Endodermal cell (in vitro differentiated cells): ENCODE results near the gene PSMB11. TPM values are rescaled to one million over a fixed set of nuclear protein-coding genes. Genes with fewer than 3 reads are reported as not detected.

Experiments used
- DNase-seq: peaks from one replicate; pipeline ENCODE4 v3.0.0-alpha.2; 2017
- H3K27ac ChIP-seq: 2 replicates; pipeline ENCODE4 v1.5.1; 2013; ENCODE audit warnings: mild to moderate bottlenecking, low read depth, low read length, moderate library complexity
- H3K27me3 ChIP-seq: 2 replicates; pipeline ENCODE4 v1.6.1; 2013; ENCODE audit warnings: mild to moderate bottlenecking, low read length, moderate library complexity; ENCODE audit not compliant: insufficient read depth, control insufficient read depth, poor library complexity, severe bottlenecking
- H3K36me3 ChIP-seq: 2 replicates; pipeline ENCODE4 v1.7.0; 2013; ENCODE audit warnings: mild to moderate bottlenecking, low read length, moderate library complexity; ENCODE audit not compliant: control insufficient read depth, insufficient read depth
- H3K4me1 ChIP-seq: one replicate; pipeline ENCODE4 v1.7.0; 2013; ENCODE audit warnings: low read length; ENCODE audit not compliant: control insufficient read depth, insufficient read depth
- H3K4me3 ChIP-seq: 2 replicates; pipeline ENCODE4 v1.5.1; 2013; ENCODE audit warnings: mild to moderate bottlenecking, low read length, moderate library complexity
- H3K9ac ChIP-seq: 2 replicates; pipeline ENCODE4 v1.6.1; 2013; ENCODE audit warnings: mild to moderate bottlenecking, low read length, moderate library complexity; ENCODE audit not compliant: poor library complexity, severe bottlenecking; ENCODE audit errors: extremely low read depth
- H3K9me3 ChIP-seq: 2 replicates; pipeline ENCODE4 v1.6.1; 2013; ENCODE audit warnings: mild to moderate bottlenecking, low read length, moderate library complexity; ENCODE audit not compliant: control insufficient read depth
- H3K27ac Mint-ChIP-seq: 2 replicates; pipeline ENCODE4 v1.8.0; 2020; ENCODE audit warnings: mixed read lengths
- H3K27me3 Mint-ChIP-seq: 2 replicates; pipeline ENCODE4 v1.8.0; 2021; ENCODE audit warnings: mild to moderate bottlenecking, mixed read lengths; ENCODE audit not compliant: insufficient read depth
- H3K36me3 Mint-ChIP-seq: 2 replicates; pipeline ENCODE4 v1.8.0; 2020; ENCODE audit warnings: low read depth, mixed read lengths
- H3K4me1 Mint-ChIP-seq: 2 replicates; pipeline ENCODE4 v1.8.0; 2020; ENCODE audit warnings: mixed read lengths
- H3K4me3 Mint-ChIP-seq: 2 replicates; pipeline ENCODE4 v1.8.0; 2020; ENCODE audit warnings: mild to moderate bottlenecking, moderate library complexity, mixed read lengths
- H3K9me3 Mint-ChIP-seq: 2 replicates; pipeline ENCODE4 v1.8.0; 2020; ENCODE audit warnings: mild to moderate bottlenecking, mixed read lengths
- WGBS, 2 experiments: methylation state at CpG; one replicate each; pipeline versions ENCODE4 v1.1.5 to v1.1.7; 2013; ENCODE audit warnings: missing lambda C conversion rate in 2 of 2, mixed read lengths in 1 of 2; ENCODE audit not compliant: insufficient coverage in 1 of 2, insufficient read length in 1 of 2; 5-methylcytosine and 5-hydroxymethylcytosine counted together
- total RNA-seq, 2 donors: library from RNA; stranded (reverse); fragmentation: NEBNext Ultra II Directional in 1 of 2; extraction: Animal tissue kit (Norgen Biotek cat#: 25700) in 1 of 2; gene quantifications; 2 replicates in 1 of 2; 3 replicates in 1 of 2; pipeline ENCODE4 v1.2.1, GENCODE V29; 2021
- TF ChIP-seq, protein P1 (sequence below): fragments of 200-600 bp; sonication (generic); conservative IDR thresholded peaks from 2 replicates; pipeline ENCODE4 v1.5.0; 2021; ENCODE audit warnings: antibody characterized with exemption, mild to moderate bottlenecking

The PSMB11 gene
- total RNA-seq, 2 donors from 2014 or later: not detected

DNA sequence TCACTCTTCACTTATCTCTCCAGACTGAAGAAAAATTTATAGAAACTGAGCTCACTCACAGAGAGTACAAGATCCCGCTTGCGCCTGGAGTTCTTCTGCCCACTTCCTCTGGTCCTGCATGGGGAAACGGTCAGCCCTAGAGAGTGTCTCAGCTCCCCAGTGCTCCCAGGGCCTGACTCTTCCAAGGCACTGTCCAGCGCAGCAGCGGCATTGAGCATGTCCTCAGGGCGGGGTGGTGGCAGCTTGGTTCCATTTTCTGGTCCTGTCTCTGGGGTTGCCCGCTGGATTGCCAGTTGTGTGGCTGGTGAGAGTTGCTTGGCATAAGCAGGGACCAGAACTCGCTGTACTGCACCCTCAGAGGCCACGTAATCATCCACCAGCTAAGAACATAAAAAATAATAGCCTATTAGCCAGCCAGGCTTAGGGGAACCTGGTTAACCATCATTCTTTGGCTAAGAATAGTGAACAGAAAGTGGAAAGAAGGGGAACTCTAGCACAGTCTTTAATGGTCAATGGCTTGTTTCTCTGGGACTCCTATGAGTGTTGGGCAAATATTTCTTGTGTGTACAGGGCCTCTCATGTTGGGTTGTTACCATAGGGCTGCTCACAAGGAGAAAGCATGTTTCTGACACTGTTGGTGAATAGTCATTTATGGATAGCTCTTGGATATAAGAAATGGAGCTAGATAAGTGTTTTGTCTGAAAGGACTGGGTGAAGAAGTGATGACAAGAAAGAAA lies 46.0 kb upstream of the PSMB11 start:
- Histone ChIP-seq H3K4me1 (peaks cover 15% of the 10 kb centered on the region), H3K4me3 (no peak overlapping the region), H3K9ac (no peak overlapping the region), H3K27me3 (no peaks in the 10 kb centered on the region), H3K36me3 (no peaks in the 10 kb centered on the region), H3K27ac (no peak overlapping the region), H3K9me3 (no peaks in the 10 kb centered on the region)
- DNase-seq: no peak
- no peaks in the 10 kb centered on the region for H3K27me3 Mint-ChIP-seq
- H3K4me1 Mint-ChIP-seq: peaks cover 31% of the 10 kb centered on the region
- no peaks in the 10 kb centered on the region for H3K9me3 Mint-ChIP-seq
- H3K27ac Mint-ChIP-seq: no peak overlapping the region
- H3K36me3 Mint-ChIP-seq: peaks cover 3% of the 10 kb centered on the region
- 94 to 98% methylated on average over 3 to 9 of the region's 9 CpGs for WGBS, 2 experiments
- no peak overlapping the region for H3K4me3 Mint-ChIP-seq
- TF ChIP-seq, protein P1, sequence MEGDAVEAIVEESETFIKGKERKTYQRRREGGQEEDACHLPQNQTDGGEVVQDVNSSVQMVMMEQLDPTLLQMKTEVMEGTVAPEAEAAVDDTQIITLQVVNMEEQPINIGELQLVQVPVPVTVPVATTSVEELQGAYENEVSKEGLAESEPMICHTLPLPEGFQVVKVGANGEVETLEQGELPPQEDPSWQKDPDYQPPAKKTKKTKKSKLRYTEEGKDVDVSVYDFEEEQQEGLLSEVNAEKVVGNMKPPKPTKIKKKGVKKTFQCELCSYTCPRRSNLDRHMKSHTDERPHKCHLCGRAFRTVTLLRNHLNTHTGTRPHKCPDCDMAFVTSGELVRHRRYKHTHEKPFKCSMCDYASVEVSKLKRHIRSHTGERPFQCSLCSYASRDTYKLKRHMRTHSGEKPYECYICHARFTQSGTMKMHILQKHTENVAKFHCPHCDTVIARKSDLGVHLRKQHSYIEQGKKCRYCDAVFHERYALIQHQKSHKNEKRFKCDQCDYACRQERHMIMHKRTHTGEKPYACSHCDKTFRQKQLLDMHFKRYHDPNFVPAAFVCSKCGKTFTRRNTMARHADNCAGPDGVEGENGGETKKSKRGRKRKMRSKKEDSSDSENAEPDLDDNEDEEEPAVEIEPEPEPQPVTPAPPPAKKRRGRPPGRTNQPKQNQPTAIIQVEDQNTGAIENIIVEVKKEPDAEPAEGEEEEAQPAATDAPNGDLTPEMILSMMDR: no peak

DNA sequence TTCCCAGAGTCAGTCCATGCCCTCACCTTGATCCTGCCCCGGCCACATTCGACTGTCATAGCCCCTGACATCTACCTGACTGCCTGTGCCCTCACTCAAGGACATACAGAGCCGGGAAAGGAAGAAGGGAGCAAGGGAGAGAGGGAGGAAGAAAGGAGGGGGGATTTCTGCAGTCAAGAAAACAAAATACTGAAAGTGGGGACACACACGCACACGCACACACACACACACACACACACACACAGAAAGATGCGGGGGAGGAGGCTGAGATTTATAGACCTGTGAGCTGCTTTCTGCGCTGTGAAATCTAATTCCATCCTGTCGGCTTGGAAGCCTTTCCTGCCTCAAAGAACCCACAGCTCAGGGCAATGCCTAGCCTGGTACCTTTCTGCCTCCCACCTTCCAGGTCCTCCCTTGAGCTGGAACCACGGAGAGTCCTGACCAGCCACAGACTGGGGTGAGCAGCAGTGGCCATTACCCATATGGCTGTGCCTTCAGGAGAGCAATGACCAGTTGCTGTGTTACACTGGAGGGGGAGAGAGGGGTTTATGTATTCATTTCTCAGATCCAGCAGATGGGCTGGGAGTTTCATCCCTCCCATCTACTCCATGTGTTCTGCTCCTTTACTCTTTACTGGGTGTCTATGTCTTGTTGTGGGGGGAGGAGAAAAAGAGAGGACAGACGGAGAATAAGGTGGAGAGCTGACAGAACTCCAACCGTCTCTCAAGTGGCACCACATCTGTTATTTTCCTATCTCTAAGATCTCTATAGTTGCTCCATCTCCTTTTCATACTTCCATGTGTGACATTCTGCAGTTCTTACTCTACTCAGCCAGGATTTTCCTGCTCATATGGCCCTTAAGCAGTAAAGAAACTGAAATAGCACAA lies 45.0 kb upstream of the PSMB11 start:
- H3K9me3 Mint-ChIP-seq: no peaks in the 10 kb centered on the region
- no peak for DNase-seq
- peaks cover 31% of the 10 kb centered on the region for H3K4me1 Mint-ChIP-seq
- no peak overlapping the region for H3K9ac ChIP-seq
- WGBS, 2 experiments: 82 to 92% methylated on average over 6 to 11 of the region's 11 CpGs
- H3K36me3 Mint-ChIP-seq: no peaks in the 10 kb centered on the region
- no peak overlapping the region for H3K4me3 Mint-ChIP-seq
- H3K27ac ChIP-seq: no peak overlapping the region
- H3K27me3 ChIP-seq: no peaks in the 10 kb centered on the region
- H3K4me3 ChIP-seq: no peak overlapping the region
- no peak overlapping the region for H3K27ac Mint-ChIP-seq
- H3K36me3 ChIP-seq: no peaks in the 10 kb centered on the region
- TF ChIP-seq, protein P1: no peak
- no peaks in the 10 kb centered on the region for H3K27me3 Mint-ChIP-seq
- H3K4me1 ChIP-seq: peaks cover 15% of the 10 kb centered on the region
- no peaks in the 10 kb centered on the region for H3K9me3 ChIP-seq

DNA sequence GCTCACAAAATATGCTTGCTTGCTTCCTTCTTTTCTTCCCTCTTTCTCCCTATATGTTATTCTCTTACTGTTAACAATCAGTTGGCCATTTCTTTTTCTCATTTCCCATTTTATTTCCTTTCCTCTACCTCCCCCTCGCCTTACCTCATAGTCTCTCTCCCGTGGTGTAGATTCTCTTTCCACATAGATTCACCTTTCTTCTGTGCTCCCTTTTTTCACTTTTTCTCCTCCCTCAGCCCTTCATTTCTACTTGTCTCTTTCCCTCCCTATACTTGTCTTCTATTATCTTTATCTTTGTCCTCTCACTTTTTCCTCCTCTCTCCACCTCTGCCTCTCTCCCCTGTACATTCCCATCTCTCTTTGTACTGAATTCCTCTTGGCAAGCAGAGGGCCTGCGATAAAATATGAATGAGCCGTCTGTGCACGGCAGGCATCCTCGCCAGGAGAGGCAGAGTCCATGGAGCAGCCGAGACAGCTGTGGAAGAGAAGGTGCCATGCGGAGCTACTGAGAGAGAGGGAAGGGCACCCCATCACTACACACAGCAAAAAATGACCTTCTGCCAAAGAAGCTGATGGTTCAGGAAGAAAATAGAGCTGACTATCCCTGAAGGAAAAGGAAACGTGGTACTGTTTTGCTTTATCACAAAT lies 44.2 kb upstream of the PSMB11 start:
- no peaks in the 10 kb centered on the region for H3K36me3 ChIP-seq
- peaks cover 31% of the 10 kb centered on the region for H3K4me1 Mint-ChIP-seq
- 91 to 96% methylated on average over 3 to 8 of the region's 9 CpGs for WGBS, 2 experiments
- peaks cover 15% of the 10 kb centered on the region for H3K4me1 ChIP-seq
- no peak overlapping the region for H3K4me3 ChIP-seq
- H3K4me3 Mint-ChIP-seq: no peak overlapping the region
- H3K9ac ChIP-seq: no peak overlapping the region
- no peaks in the 10 kb centered on the region for H3K27me3 Mint-ChIP-seq
- TF ChIP-seq, protein P1: no peak
- H3K36me3 Mint-ChIP-seq: no peaks in the 10 kb centered on the region
- no peak overlapping the region for H3K27ac Mint-ChIP-seq
- H3K9me3 Mint-ChIP-seq: no peaks in the 10 kb centered on the region
- H3K27ac ChIP-seq: no peak overlapping the region
- no peaks in the 10 kb centered on the region for H3K27me3 ChIP-seq
- H3K9me3 ChIP-seq: no peaks in the 10 kb centered on the region
- no peak for DNase-seq
